WTC11 (cell line): Measurements from ENCODE around the gene ZNF107.

Experiments
- CREB1 ChIP-seq: sonication (generic); formaldehyde crosslinking; IDR thresholded peaks from 2 replicates; pipeline ENCODE4 v1.8.0; 2023; ENCODE audit warnings: mild to moderate bottlenecking, missing genetic modification reagents
- CTCF ChIP-seq: fragments of 200-600 bp; IDR thresholded peaks from 2 replicates; pipeline ENCODE4 v1.8.0; 2022; ENCODE audit warnings: antibody characterized with exemption
- ESRRA ChIP-seq: sonication (generic); formaldehyde crosslinking; IDR thresholded peaks from 2 replicates; pipeline ENCODE4 v1.8.1; 2022; ENCODE audit warnings: mild to moderate bottlenecking, missing genetic modification reagents, borderline replicate concordance
- JAZF1 ChIP-seq: fragments of 250-450 bp; sonication (Bioruptor Pico); IDR thresholded peaks from 2 replicates; pipeline ENCODE4 v1.9.0; 2021; ENCODE audit warnings: moderate library complexity, mild to moderate bottlenecking, inconsistent platforms
- MAX ChIP-seq: sonication (generic); formaldehyde crosslinking; IDR thresholded peaks from 2 replicates; pipeline ENCODE4 v1.8.0; 2022; ENCODE audit warnings: mild to moderate bottlenecking, missing genetic modification reagents
- NFYB ChIP-seq: sonication (generic); formaldehyde crosslinking; conservative IDR thresholded peaks from 2 replicates; pipeline ENCODE4 v1.8.0; 2022; ENCODE audit warnings: low read depth, missing genetic modification reagents
- NR1H2 ChIP-seq: sonication (generic); formaldehyde crosslinking; IDR thresholded peaks from 2 replicates; pipeline ENCODE4 v1.9.0; 2021; ENCODE audit warnings: mild to moderate bottlenecking, moderate library complexity, missing genetic modification reagents
- PREB ChIP-seq: sonication (generic); formaldehyde crosslinking; IDR thresholded peaks from 2 replicates; pipeline ENCODE4 v1.8.1; 2022; ENCODE audit warnings: mild to moderate bottlenecking, missing genetic modification reagents, moderate library complexity, borderline replicate concordance
- TCF7 ChIP-seq: sonication (generic); formaldehyde crosslinking; IDR thresholded peaks from 2 replicates; pipeline ENCODE4 v1.8.0; 2022; ENCODE audit warnings: mild to moderate bottlenecking, low read depth, missing genetic modification reagents, moderate library complexity
- TEAD4 ChIP-seq: sonication (generic); formaldehyde crosslinking; IDR thresholded peaks from 2 replicates; pipeline ENCODE4 v1.8.0; 2022; ENCODE audit warnings: mild to moderate bottlenecking, missing genetic modification reagents
- ZMAT4 ChIP-seq: fragments of 250-450 bp; sonication (Bioruptor Pico); IDR thresholded peaks from 2 replicates; pipeline ENCODE4 v1.9.0; 2021; ENCODE audit warnings: mild to moderate bottlenecking
- TF ChIP-seq, protein P1 (sequence below): sonication (generic); formaldehyde crosslinking; IDR thresholded peaks from 2 replicates; pipeline ENCODE4 v1.8.0; 2022; ENCODE audit warnings: mild to moderate bottlenecking, missing genetic modification reagents

DNA sequence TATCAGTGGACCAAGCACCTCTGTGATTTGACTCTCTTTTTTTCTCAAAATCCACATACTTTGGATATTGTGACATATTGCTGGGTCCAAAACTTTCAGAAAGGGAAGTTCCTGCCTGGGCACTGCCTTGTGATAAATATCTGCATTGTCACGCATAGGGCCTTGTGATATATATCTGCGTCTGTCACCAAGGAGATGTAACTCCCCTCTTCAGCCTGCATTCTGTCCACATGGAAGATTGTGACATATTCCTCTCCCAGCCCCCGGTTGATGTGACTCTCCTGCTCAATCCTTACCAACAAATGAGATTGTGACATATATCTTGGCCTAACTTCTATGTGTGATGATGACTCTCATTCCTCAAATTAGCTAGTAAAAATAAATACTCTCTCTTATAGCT is 25.4 kb upstream of the ZNF107 start:
- TF ChIP-seq JAZF1 (CRISPR knock-in tag) (no peak), CTCF (no peak), CREB1 (CRISPR knock-in tag) (no peak), TCF7 (CRISPR knock-in tag) (no peak), MAX (CRISPR knock-in tag) (no peak), TEAD4 (CRISPR knock-in tag) (no peak), PREB (CRISPR knock-in tag) (no peak), NFYB (CRISPR knock-in tag) (no peak), ZMAT4 (no peak), ESRRA (no peak), NR1H2 (CRISPR knock-in tag) (no peak)
- TF ChIP-seq, protein P1, sequence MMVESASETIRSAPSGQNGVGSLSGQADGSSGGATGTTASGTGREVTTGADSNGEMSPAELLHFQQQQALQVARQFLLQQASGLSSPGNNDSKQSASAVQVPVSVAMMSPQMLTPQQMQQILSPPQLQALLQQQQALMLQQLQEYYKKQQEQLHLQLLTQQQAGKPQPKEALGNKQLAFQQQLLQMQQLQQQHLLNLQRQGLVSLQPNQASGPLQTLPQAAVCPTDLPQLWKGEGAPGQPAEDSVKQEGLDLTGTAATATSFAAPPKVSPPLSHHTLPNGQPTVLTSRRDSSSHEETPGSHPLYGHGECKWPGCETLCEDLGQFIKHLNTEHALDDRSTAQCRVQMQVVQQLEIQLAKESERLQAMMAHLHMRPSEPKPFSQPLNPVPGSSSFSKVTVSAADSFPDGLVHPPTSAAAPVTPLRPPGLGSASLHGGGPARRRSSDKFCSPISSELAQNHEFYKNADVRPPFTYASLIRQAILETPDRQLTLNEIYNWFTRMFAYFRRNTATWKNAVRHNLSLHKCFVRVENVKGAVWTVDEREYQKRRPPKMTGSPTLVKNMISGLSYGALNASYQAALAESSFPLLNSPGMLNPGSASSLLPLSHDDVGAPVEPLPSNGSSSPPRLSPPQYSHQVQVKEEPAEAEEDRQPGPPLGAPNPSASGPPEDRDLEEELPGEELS (CRISPR knock-in tag) = no peak
